Measurements from ENCODE around the gene CD36.

- TF ChIP-seq POLR2A (IDR thresholded peaks at IDR 0.05), result no peak
- no peak for TF ChIP-seq CTCF (IDR thresholded peaks at IDR 0.05)
Observed at GRCh38 chr7:80719261-80719660, 80.8 kb downstream of the CD36 start.

Data from right lobe of liver (tissue), 4 donors.